Lung (tissue), 12 donors: Measurements from ENCODE around the gene CES5A. TPM values are rescaled to one million over a fixed set of nuclear protein-coding genes. Genes with fewer than 3 reads are reported as not detected.

Experiments used
- ATAC-seq: fragments of 200-7000 bp; cut with Tn5 transposase; one replicate; pipeline ENCODE4 v1.9.1; 2020; ENCODE audit warnings: moderate number of reproducible peaks; ENCODE audit not compliant: insufficient read depth, low FRiP score
- DNase-seq, 3 donors: peaks; one replicate each; pipeline ENCODE4 v3.0.0-alpha.2; 2013 to 2017
- H3K27ac ChIP-seq, 2 donors: one replicate each; pipeline ENCODE4 v1.5.1; 2013; ENCODE audit warnings: mild to moderate bottlenecking in 2 of 2, moderate library complexity in 2 of 2, control low read depth in 1 of 2, inconsistent platforms in 1 of 2, low read depth in 1 of 2, low read length in 1 of 2
- H3K27me3 ChIP-seq, 3 donors: one replicate each; pipeline ENCODE4 v1.5.1; 2013; ENCODE audit warnings: low read length in 2 of 3; ENCODE audit not compliant: control insufficient read depth in 3 of 3, insufficient read depth in 3 of 3
- H3K36me3 ChIP-seq, 4 donors: one replicate each; pipeline ENCODE4 v1.5.1; 2013; ENCODE audit warnings: low read length in 4 of 4, mild to moderate bottlenecking in 1 of 4, moderate library complexity in 1 of 4; ENCODE audit not compliant: control insufficient read depth in 4 of 4, insufficient read depth in 4 of 4
- H3K4me1 ChIP-seq, 5 donors: one replicate each; pipeline ENCODE4 v1.5.1; 2013; ENCODE audit warnings: low read length in 5 of 5, mild to moderate bottlenecking in 2 of 5, moderate library complexity in 1 of 5; ENCODE audit not compliant: control insufficient read depth in 5 of 5, insufficient read depth in 5 of 5
- H3K4me3 ChIP-seq: one replicate; pipeline ENCODE4 v1.5.1; 2013; ENCODE audit warnings: mild to moderate bottlenecking, control low read depth, moderate library complexity
- H3K9ac ChIP-seq, 2 donors: one replicate each; pipeline ENCODE4 v1.5.1; 2013; ENCODE audit warnings: low read length in 2 of 2, control low read depth in 1 of 2; ENCODE audit not compliant: insufficient read depth in 1 of 2
- H3K9me3 ChIP-seq, 4 donors: one replicate each; pipeline ENCODE4 v1.5.1; 2013; ENCODE audit warnings: low read length in 3 of 4, mild to moderate bottlenecking in 1 of 4, moderate library complexity in 1 of 4; ENCODE audit not compliant: control insufficient read depth in 4 of 4, insufficient read depth in 3 of 4
- CTCF ChIP-seq: IDR thresholded peaks from 2 replicates; pipeline ENCODE4 v1.5.1; 2012; ENCODE audit warnings: mild to moderate bottlenecking; ENCODE audit errors: control extremely low read depth, extremely low read depth
- WGBS, 2 donors: extraction: QIAGEN DNeasy Blood & Tissue Kit; methylation state at CpG; one replicate each; pipeline ENCODE4 v1.1.7; 2013; 5-methylcytosine and 5-hydroxymethylcytosine counted together
- polyA plus RNA-seq, 2 donors: library from polyadenylated mRNA; stranded (reverse); fragments of 200-250 nt; gene quantifications; one replicate each; pipeline ENCODE4 v1.2.1, GENCODE V29; 2013
- total RNA-seq, 2 donors: library from RNA; depleted of rRNA in 1 of 2; stranded (reverse); fragments of >200 nt in 1 of 2; gene quantifications; one replicate each; pipeline ENCODE4 v1.2.1, GENCODE V29; 2014 to 2021
- donor health status: control.
- donor health status: control.
- donor health status: Bipolar disorder and iron deficiency.
- donor health status: healthy.
- donor health status: DM: yes; HTN: yes; CAD: no.

CES5A gene
- total and polyA plus RNA-seq, 4 donors, result not detected

DNA sequence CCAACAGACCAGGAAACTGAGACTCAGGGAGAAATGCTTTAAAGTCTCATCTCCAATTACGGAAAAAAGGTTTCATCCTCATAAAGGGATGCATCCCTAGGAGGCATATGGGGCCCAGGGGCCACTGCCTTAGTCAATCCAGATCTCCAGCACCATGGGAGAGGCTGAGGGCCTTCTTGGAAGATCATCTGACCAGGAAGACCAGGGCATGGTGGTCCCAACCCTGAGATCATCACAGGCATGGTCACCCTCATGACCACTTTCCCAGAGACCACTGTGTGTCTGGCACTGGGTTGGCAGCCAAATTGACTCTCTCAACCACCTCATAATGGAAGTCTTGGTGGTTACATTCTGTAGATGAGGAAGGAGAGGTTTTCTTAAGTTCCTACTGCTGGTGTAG, 23.4 kb upstream of the CES5A start:
- WGBS, 2 donors, result 93 to 100% methylated on average over 1 of the region's 1 CpG
- H3K27ac ChIP-seq, result no peak overlapping the region
- H3K27me3 ChIP-seq, result peaks cover 0 to 2% (median 0%) of the 10 kb centered on the region in 3 donors
- no peak for DNase-seq
- no peaks in the 10 kb centered on the region for H3K36me3 ChIP-seq
- H3K4me1 ChIP-seq, result peaks cover 0 to 1% (median 0%) of the 10 kb centered on the region in 5 donors
- no peak for TF ChIP-seq CTCF
- H3K9me3 ChIP-seq, result peaks cover 0 to 3% (median 1%) of the 10 kb centered on the region in 4 donors
- ATAC-seq, result no peak
- no peak overlapping the region for H3K9ac ChIP-seq
- no peak overlapping the region for H3K4me3 ChIP-seq

GRCh38 chr16:55892821-55893220, 17.6 kb upstream of the CES5A start:
- Histone ChIP-seq H3K27ac (no peak overlapping the region), H3K36me3 (no peaks in the 10 kb centered on the region), H3K4me1 (no peaks in the 10 kb centered on the region), H3K9ac (no peak overlapping the region), H3K9me3 (peaks cover 0 to 7% (median 3%) of the 10 kb centered on the region in 4 donors), H3K27me3 (peaks cover 0 to 2% (median 0%) of the 10 kb centered on the region in 3 donors), H3K4me3 (no peak overlapping the region)
- ATAC-seq (no peak), DNase-seq (no peak)
- TF ChIP-seq CTCF, result no peak
- 94% methylated on average over 2 of the region's 2 CpGs for WGBS, 2 donors

GRCh38 chr16:55889518-55889917, 14.3 kb upstream of the CES5A start:
- peaks cover 0 to 7% (median 2%) of the 10 kb centered on the region in 4 donors for H3K9me3 ChIP-seq
- WGBS, 2 donors, result 80 to 88% methylated on average over 2 of the region's 2 CpGs
- H3K36me3 ChIP-seq, result no peaks in the 10 kb centered on the region
- no peak for ATAC-seq
- no peaks in the 10 kb centered on the region for H3K4me1 ChIP-seq
- no peak overlapping the region for H3K4me3 ChIP-seq
- peaks cover 0 to 2% (median 0%) of the 10 kb centered on the region in 3 donors for H3K27me3 ChIP-seq
- H3K27ac ChIP-seq, result no peak overlapping the region
- H3K9ac ChIP-seq, result no peak overlapping the region
- DNase-seq, result no peak
- TF ChIP-seq CTCF, result no peak

DNA sequence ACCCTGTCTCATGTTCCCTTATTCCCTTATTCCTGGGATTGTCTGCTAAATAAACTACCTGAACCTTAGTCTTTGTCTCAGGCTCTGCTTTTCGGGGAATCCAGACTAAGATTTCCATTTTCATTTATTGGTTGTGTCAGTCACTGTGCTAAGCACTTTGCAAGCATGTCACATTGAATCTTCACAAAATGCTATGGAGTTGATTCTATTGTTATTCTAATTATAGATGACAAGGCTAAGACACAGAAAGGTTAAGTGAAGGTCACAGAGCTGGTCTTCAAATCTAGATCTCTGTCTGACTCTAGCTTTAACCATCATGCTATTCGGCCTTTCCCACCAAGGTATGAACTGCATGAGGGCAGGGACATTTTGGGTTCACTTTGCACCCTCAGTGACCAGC, 13.4 kb upstream of the CES5A start:
- Histone ChIP-seq H3K9me3 (peaks cover 0 to 7% (median 2%) of the 10 kb centered on the region in 4 donors), H3K4me3 (no peak overlapping the region), H3K27ac (no peak overlapping the region), H3K27me3 (peaks cover 0 to 2% (median 0%) of the 10 kb centered on the region in 3 donors), H3K9ac (no peak overlapping the region), H3K4me1 (no peaks in the 10 kb centered on the region), H3K36me3 (no peaks in the 10 kb centered on the region)
- 83 to 88% methylated on average over 2 of the region's 2 CpGs for WGBS, 2 donors
- no peak for TF ChIP-seq CTCF
- ATAC-seq, result no peak
- DNase-seq, result no peak
